Urinary bladder (tissue), 4 donors: ENCODE results near the gene HEPHL1. TPM values are rescaled to one million over a fixed set of nuclear protein-coding genes. Genes with fewer than 3 reads are reported as not detected.
"Not testable (repeated sequence)": the region's sequence is repeated elsewhere in the genome, so short reads cannot be mapped to it uniquely, and the experiment has no call there.

Source experiments
- DNase-seq: peaks from one replicate; pipeline ENCODE4 v3.0.0-alpha.2; 2015; ENCODE audit errors: extremely low spot score
- H3K27ac ChIP-seq: one replicate; pipeline ENCODE4 v1.5.1; 2013; ENCODE audit warnings: low read depth, mild to moderate bottlenecking, moderate library complexity
- H3K36me3 ChIP-seq: one replicate; pipeline ENCODE4 v1.6.1; 2013; ENCODE audit warnings: mild to moderate bottlenecking, moderate library complexity; ENCODE audit not compliant: insufficient read depth
- H3K4me1 ChIP-seq: one replicate; pipeline ENCODE4 v1.6.1; 2013; ENCODE audit warnings: mild to moderate bottlenecking, moderate library complexity; ENCODE audit not compliant: insufficient read depth
- H3K4me3 ChIP-seq: one replicate; pipeline ENCODE4 v1.5.1; 2013; ENCODE audit warnings: low read depth, low read length
- WGBS: extraction: QIAGEN DNeasy Blood & Tissue Kit; methylation state at CpG from one replicate; pipeline ENCODE4 v1.1.7; 2013; 5-methylcytosine and 5-hydroxymethylcytosine counted together
- polyA plus RNA-seq: library from polyadenylated mRNA; stranded (reverse); fragments of 200-250 nt; gene quantifications from one replicate; pipeline ENCODE4 v1.2.3, GENCODE V29; 2013
- small RNA-seq: library from RNA; depleted of rRNA; stranded (forward); fragments of <200 nt; gene quantifications from one replicate; pipeline ENCODE3, GENCODE V24; 2014
- total RNA-seq: library from RNA; depleted of rRNA; stranded (reverse); fragments of >200 nt; gene quantifications from one replicate; pipeline ENCODE4 v1.2.3, GENCODE V29; 2014
- donor health status: healthy with polysubstance abuse.
- donor health status: healthy.

Gene HEPHL1
- total and polyA plus RNA-seq, 2 donors, result not detected

DNA sequence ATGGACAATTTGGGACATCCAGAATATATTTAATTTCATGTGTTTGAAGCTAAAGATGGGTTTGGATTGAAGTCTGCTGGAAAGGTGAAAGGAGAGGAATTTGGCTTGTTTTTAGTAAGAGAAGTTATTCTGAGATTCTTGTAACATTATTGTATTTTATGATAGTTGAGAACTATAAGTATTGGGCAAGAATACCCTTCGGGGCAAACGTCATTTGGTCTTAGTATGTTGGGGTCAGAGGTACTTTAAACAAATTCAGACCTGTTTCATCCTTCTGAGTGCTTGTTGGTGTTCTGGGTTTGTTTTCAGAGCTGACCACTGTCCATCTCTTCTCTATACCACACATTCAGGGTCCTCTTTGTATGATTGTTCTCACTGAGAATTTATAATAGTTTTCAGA is 127.0 kb downstream of the HEPHL1 start:
- no peak for DNase-seq
- H3K4me3 ChIP-seq, result no peak overlapping the region
- H3K27ac ChIP-seq, result no peak overlapping the region
- H3K4me1 ChIP-seq, result peaks cover 6% of the 10 kb centered on the region
- 73% methylated on average over 2 of the region's 2 CpGs for WGBS
- H3K36me3 ChIP-seq, result no peaks in the 10 kb centered on the region

- Histone ChIP-seq H3K4me3 (no peak overlapping the region), H3K36me3 (no peaks in the 10 kb centered on the region), H3K27ac (no peak overlapping the region), H3K4me1 (peaks cover 5% of the 10 kb centered on the region)
- WGBS, result 40% methylated on average over 3 of the region's 3 CpGs
- DNase-seq, result no peak
These were observed 128.4 kb downstream of the HEPHL1 start for GRCh38 chr11:94149431-94150017.

DNA sequence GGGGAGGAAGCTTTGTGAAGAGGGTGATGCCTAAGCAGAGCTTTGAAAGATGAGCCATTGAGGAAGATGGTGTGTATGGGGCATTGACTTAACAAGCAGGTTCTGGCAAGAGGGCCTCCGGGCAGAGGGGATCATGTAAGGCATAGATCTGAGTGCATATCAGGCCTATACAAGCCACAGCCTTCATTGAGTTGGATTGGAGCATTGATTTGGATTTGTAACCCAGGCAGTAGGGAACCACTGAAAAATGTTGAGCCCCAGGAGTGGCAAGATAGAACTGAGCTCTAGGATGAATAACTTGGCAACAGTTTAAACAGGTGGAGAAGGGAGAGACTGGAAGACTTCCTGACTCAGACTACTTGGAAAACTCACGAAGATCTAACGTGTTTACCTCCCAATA is 128.9 kb downstream of the HEPHL1 start:
- Histone ChIP-seq H3K27ac (no peak overlapping the region), H3K36me3 (no peaks in the 10 kb centered on the region), H3K4me3 (no peak overlapping the region), H3K4me1 (peaks cover 5% of the 10 kb centered on the region)
- no peak for DNase-seq
- 86% methylated on average over 3 of the region's 3 CpGs for WGBS

DNA sequence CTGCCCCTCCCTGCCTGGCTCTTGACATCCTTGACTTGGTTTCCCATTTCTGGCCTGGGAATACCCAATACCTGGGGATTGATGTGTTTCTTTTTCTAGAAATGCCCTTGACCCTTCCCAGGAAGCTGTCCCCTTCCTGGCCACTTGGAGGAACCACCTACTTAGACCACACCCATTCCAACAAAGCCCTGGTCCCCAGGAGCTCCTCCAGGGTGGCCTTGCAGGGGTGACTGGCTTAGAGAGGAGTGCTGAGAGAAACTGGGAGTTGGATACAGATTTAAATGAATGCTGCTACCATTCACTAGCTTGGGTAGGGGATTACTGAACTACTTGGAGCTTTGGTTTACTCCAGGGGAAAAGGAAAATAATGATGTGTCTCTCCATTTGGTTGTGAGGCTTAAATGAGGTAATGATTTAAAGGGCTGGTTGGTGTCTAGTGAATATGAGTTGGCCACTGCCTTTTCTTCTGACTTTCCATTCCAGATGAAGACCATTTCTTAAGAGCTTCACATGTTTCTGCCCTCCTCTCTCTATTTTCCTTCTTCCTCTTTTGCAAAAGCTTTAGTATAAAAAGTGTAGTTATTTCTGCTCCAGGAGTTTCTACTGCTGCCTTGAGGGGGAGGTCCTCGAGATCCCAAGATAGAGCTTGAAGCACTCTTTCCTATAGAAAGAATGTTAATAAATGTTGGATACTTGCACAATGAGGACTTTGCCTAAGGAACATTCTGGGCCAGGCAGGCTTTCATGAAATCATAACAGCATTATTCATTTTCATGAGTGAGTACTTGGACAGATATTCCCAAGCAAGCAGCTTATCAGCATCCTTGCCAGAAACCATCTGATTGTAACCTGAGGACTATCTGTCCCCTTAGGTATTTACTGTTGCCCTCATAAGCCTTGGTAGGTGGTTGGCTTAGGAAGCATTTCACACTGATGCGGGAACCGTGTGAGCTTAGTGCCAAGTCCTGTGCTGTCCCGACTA is 129.8 kb downstream of the HEPHL1 start:
- Histone ChIP-seq H3K4me3 (no peak overlapping the region), H3K36me3 (no peaks in the 10 kb centered on the region), H3K27ac (no peak overlapping the region), H3K4me1 (peaks cover 5% of the 10 kb centered on the region)
- no peak for DNase-seq
- WGBS, result 85% methylated on average over 4 of the region's 4 CpGs

DNA sequence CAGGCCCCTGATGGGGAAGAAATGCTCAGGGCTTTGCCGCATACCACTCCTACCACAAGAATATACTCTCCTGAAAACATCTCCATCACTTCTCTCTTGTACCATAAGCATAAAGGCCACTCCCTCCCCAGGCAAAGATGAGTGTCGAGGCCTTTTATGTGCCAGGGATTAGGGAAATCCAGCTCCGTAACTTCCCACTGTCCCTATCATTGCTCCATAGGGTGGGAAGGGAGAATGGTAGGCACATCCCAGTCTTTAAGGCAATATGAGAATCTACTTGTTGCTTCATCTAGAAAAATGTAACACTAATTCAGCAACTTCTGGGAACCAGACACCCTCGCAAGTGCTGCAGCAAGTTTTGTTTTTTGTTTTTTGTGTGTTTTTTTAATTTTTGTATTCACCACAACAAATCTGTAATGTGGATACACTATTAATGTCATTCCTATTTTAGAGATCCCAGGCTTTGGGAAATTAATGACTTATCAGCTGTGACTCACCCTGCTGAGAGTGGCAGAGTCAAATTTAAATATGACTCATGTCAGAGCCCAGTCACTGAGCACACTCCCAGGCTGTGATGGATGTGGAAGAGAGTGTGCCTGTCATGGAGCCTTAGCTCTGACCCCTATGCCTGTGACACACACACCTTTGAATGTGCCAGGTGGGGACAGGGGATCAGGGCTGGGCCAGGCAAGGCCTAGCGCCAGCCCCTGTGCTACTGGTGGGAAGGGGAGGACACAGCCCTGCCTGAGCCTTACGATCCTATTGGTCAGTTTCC is 130.9 kb downstream of the HEPHL1 start:
- no peak for DNase-seq
- no peak overlapping the region for H3K4me3 ChIP-seq
- peaks cover 5% of the 10 kb centered on the region for H3K4me1 ChIP-seq
- WGBS, result 85% methylated on average over 6 of the region's 6 CpGs
- H3K36me3 ChIP-seq, result no peaks in the 10 kb centered on the region
- no peak overlapping the region for H3K27ac ChIP-seq

DNA sequence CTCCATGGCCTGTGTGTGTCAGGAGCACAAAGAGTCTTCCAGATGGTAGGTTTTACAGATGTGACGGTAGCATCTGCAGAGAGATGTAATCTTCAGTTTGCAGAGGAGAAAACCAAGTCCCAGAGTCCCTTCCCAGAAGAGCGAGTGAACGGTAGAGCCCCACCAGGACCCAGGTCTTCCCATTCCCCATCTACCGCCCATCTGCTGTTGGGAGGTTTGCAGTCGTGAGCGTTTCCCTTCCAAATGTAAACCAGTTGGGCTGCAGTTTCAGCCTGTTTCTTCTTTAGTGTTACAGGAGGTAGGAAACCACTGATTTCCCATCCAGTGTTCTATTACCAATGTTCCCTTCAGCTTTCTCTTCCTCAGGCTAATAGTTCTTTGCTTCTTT is 131.5 kb downstream of the HEPHL1 start:
- no peaks in the 10 kb centered on the region for H3K36me3 ChIP-seq
- H3K4me3 ChIP-seq, result no peak overlapping the region
- DNase-seq, result no peak
- peaks cover 5% of the 10 kb centered on the region for H3K4me1 ChIP-seq
- WGBS, result 85% methylated on average over 6 of the region's 6 CpGs
- H3K27ac ChIP-seq, result no peak overlapping the region

- WGBS, result 75% methylated on average over 3 of the region's 3 CpGs
- Histone ChIP-seq H3K36me3 (no peaks in the 10 kb centered on the region), H3K27ac (no peak overlapping the region), H3K4me3 (no peak overlapping the region), H3K4me1 (peaks cover 5% of the 10 kb centered on the region)
- DNase-seq, result no peak
These were observed 132.2 kb downstream of the HEPHL1 start for GRCh38 chr11:94153320-94153719.

- WGBS, result 73% methylated on average over 3 of the region's 3 CpGs
These were observed 133.1 kb downstream of the HEPHL1 start for GRCh38 chr11:94154095-94154856.

GRCh38 chr11:94157339-94157738 is 136.2 kb downstream of the HEPHL1 start:
- not testable (repeated sequence) for DNase-seq, H3K4me3 ChIP-seq, H3K4me1 ChIP-seq, H3K27ac ChIP-seq, H3K36me3 ChIP-seq
- 89% methylated on average over 3 of the region's 3 CpGs for WGBS

More at GRCh38 chr11:94154095-94154856, 133.1 kb downstream of the HEPHL1 start:
- no peak overlapping the region for H3K4me3 ChIP-seq
- H3K4me1 ChIP-seq, result peaks cover 5% of the 10 kb centered on the region
- no peak for DNase-seq
- no peak overlapping the region for H3K27ac ChIP-seq
- H3K36me3 ChIP-seq, result no peaks in the 10 kb centered on the region

Small RNA genes lying within 50 kb of the gene (small RNA-seq; reads per million reads assigned to genes)
- gene AP002795.1, result not detected

Other genes starting within 250 kb of the HEPHL1 start
- gene MED17, start 237.1 kb upstream of the HEPHL1 start, total RNA-seq, result 41.9 TPM
- gene MED17, start 237.1 kb upstream of the HEPHL1 start, polyA plus RNA-seq, result 19.7 TPM
- 0.74 TPM for gene VSTM5, start 170.7 kb upstream of the HEPHL1 start, total RNA-seq
- 0.49 TPM for gene VSTM5, start 170.7 kb upstream of the HEPHL1 start, polyA plus RNA-seq
- 30.7 TPM for gene PANX1, start 107.5 kb downstream of the HEPHL1 start, total RNA-seq
- 13.2 TPM for gene PANX1, start 107.5 kb downstream of the HEPHL1 start, polyA plus RNA-seq